ENCODE data around the gene XYLT1. TPM values are rescaled to one million over a fixed set of nuclear protein-coding genes. Genes with fewer than 3 reads are reported as not detected.

The XYLT1 gene
- polyA plus RNA-seq, 1 donor from 2014 or later, result 3.3 TPM

DNA sequence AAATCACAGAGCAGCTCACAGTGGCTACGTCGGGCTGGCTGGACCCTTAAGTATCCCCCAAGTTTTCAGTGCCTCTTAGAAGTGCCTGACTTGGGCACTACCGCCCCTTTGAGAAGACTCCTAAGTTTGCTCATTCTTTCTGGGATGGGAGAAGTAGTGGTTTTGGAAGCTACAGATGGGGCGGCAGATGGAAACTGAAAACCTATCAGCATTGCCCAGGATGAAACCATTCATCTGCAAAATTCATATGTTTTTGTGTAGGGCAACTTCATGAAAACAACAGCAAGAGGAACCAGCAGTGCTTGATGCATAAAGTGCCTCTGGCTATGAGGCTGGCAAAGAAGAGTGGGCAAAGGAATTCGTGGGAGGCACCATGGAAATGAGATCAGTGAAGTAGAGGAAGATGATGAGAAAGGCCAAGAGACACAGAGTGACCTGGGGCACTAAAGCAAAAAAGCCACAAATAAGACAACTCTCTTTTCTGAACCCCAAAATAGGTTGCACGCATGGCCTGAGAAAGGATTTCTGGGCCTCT is 277.1 kb downstream of the XYLT1 start:
- H3K4me3 ChIP-seq (ENCODE audit: low read length), result no peak overlapping the region
- H4K20me1 ChIP-seq (ENCODE audit: insufficient read depth), result no peaks in the 10 kb centered on the region
- peaks cover 7% of the 10 kb centered on the region for H3K36me3 ChIP-seq (ENCODE audit: insufficient read depth, low read length)
- no peaks in the 10 kb centered on the region for H3K79me2 ChIP-seq (replicated peaks; ENCODE audit: insufficient read depth, low read length)
- TF ChIP-seq EP300 (conservative IDR thresholded peaks at IDR 0.05; ENCODE audit: poor library complexity, severe bottlenecking), result no peak
- TF ChIP-seq MXI1 (conservative IDR thresholded peaks at IDR 0.05; ENCODE audit: poor library complexity, severe bottlenecking), result no peak
- no peak for TF ChIP-seq RAD21 (conservative IDR thresholded peaks at IDR 0.05)
- TF ChIP-seq SMC3 (conservative IDR thresholded peaks at IDR 0.05; ENCODE audit: poor library complexity), result no peak
- TF ChIP-seq, protein P1, sequence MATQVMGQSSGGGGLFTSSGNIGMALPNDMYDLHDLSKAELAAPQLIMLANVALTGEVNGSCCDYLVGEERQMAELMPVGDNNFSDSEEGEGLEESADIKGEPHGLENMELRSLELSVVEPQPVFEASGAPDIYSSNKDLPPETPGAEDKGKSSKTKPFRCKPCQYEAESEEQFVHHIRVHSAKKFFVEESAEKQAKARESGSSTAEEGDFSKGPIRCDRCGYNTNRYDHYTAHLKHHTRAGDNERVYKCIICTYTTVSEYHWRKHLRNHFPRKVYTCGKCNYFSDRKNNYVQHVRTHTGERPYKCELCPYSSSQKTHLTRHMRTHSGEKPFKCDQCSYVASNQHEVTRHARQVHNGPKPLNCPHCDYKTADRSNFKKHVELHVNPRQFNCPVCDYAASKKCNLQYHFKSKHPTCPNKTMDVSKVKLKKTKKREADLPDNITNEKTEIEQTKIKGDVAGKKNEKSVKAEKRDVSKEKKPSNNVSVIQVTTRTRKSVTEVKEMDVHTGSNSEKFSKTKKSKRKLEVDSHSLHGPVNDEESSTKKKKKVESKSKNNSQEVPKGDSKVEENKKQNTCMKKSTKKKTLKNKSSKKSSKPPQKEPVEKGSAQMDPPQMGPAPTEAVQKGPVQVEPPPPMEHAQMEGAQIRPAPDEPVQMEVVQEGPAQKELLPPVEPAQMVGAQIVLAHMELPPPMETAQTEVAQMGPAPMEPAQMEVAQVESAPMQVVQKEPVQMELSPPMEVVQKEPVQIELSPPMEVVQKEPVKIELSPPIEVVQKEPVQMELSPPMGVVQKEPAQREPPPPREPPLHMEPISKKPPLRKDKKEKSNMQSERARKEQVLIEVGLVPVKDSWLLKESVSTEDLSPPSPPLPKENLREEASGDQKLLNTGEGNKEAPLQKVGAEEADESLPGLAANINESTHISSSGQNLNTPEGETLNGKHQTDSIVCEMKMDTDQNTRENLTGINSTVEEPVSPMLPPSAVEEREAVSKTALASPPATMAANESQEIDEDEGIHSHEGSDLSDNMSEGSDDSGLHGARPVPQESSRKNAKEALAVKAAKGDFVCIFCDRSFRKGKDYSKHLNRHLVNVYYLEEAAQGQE (IDR thresholded peaks at IDR 0.05; ENCODE audit: borderline replicate concordance), result no peak
- TF ChIP-seq CTCF (IDR thresholded peaks at IDR 0.05; ENCODE audit: poor library complexity, severe bottlenecking), result no peak
- TF ChIP-seq POLR2AphosphoS5 (IDR thresholded peaks at IDR 0.05), result no peak
- no peak for TF ChIP-seq TAF1 (IDR thresholded peaks at IDR 0.05; ENCODE audit: low read depth)
- no peak for TF ChIP-seq EZH2 (IDR thresholded peaks at IDR 0.05; ENCODE audit: borderline replicate concordance, insufficient read depth, low read length, poor library complexity, severe bottlenecking)
- no peaks in the 10 kb centered on the region for H3K27me3 ChIP-seq (ENCODE audit: insufficient read depth, low read depth, low read length)
- H2AFZ ChIP-seq (ENCODE audit: low read depth, low read length), result no peak overlapping the region
- no peak overlapping the region for H3K27ac ChIP-seq (ENCODE audit: low read length)
- no peaks in the 10 kb centered on the region for H3K9me2 ChIP-seq (ENCODE audit: insufficient read depth, low read length)
- no peaks in the 10 kb centered on the region for H3F3A ChIP-seq (ENCODE audit: insufficient read depth, low read length, poor library complexity, severe bottlenecking)
- H3K4me2 ChIP-seq (ENCODE audit: low read length), result no peak overlapping the region
- no peak overlapping the region for H3K9ac ChIP-seq (ENCODE audit: low read length)
- H3K9me3 ChIP-seq (ENCODE audit: low read length), result no peaks in the 10 kb centered on the region

DNA sequence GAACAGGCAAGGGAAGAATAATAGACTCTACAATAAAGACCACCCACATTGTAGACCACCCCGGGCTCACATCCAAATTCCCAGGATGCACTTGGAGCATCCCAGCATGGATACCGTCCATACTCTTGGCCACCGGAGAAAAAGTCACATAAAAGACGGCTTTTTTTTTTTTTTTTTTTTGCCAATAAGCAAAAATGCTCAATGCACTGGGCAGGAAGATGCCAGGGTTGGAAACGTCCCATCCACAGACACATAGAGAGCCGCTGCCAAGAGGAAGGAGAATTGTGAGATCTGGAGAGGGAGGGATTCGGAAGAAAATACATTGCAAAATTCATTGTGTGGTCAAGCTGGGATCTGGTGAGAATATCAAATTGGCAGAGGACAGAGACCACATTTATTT is 286.7 kb downstream of the XYLT1 start:
- Histone ChIP-seq H3K9me2 (ENCODE audit: insufficient read depth, low read length) (no peaks in the 10 kb centered on the region), H4K20me1 (ENCODE audit: insufficient read depth) (no peaks in the 10 kb centered on the region), H3K9ac (ENCODE audit: low read length) (no peak overlapping the region), H3K4me2 (ENCODE audit: low read length) (no peak overlapping the region), H3K9me3 (ENCODE audit: low read length) (no peaks in the 10 kb centered on the region), H3K36me3 (ENCODE audit: insufficient read depth, low read length) (no peaks in the 10 kb centered on the region), H3K4me3 (ENCODE audit: low read length) (no peak overlapping the region), H2AFZ (ENCODE audit: low read depth, low read length) (no peak overlapping the region), H3K27me3 (ENCODE audit: insufficient read depth, low read depth, low read length) (no peaks in the 10 kb centered on the region), H3F3A (ENCODE audit: insufficient read depth, low read length, poor library complexity, severe bottlenecking) (no peaks in the 10 kb centered on the region), H3K27ac (ENCODE audit: low read length) (no peak overlapping the region), H3K79me2 (replicated peaks; ENCODE audit: insufficient read depth, low read length) (no peaks in the 10 kb centered on the region)
- TF ChIP-seq EZH2 (IDR thresholded peaks at IDR 0.05; ENCODE audit: borderline replicate concordance, insufficient read depth, low read length, poor library complexity, severe bottlenecking) (no peak), EP300 (conservative IDR thresholded peaks at IDR 0.05; ENCODE audit: poor library complexity, severe bottlenecking) (no peak), SMC3 (conservative IDR thresholded peaks at IDR 0.05; ENCODE audit: poor library complexity) (no peak), POLR2AphosphoS5 (IDR thresholded peaks at IDR 0.05) (no peak), RAD21 (conservative IDR thresholded peaks at IDR 0.05) (no peak), TAF1 (IDR thresholded peaks at IDR 0.05; ENCODE audit: low read depth) (no peak), CTCF (IDR thresholded peaks at IDR 0.05; ENCODE audit: poor library complexity, severe bottlenecking) (no peak), MXI1 (conservative IDR thresholded peaks at IDR 0.05; ENCODE audit: poor library complexity, severe bottlenecking) (no peak)
- TF ChIP-seq, protein P1 (IDR thresholded peaks at IDR 0.05; ENCODE audit: borderline replicate concordance), result no peak
